Fibroblast of peridontal ligament (primary cell): Measurements from ENCODE around the gene MIEF1.

Source experiments
- DNase-seq: peaks from one replicate; pipeline ENCODE4 v3.0.0-alpha.2; 2010; ENCODE audit errors: extremely low read depth

The MIEF1 gene

DNA sequence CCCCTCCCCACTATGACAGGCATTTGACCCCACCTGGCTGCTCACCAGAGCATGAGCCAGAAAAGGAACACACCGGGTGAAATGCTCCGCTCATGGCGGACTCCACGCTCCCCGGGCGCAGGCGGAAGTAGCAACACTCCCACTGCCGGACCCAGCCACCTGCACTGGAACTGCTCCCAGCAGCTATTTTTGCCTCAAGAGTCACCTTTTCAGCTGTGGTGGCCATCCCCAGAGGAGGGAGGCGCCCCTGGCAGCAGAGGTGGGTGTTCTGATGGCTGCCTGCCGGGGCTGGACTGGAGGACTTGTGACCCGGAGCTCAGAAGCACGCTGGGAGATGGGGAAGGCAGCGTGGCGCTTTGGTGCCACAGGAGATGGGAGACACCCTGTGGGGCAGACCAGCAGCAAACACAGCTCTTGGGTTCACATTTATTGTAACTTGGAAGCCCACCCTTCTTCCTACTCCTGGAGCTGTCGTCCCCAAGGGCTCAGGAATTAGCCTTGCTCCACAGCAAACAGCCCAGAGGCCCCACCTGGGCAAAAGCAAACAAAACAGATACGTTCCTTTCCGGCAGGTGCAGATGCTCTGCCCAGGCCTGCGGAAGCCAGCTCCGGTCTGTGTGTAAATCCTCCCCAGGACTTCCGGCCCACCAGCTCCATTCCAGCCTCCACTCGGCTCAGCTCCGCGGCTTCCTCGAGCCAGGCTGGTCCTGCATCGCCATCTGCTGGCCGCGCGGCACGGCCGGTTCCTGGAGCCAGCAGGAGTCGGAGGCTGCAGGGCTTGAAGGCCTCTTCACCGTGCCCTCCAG lies 26.8 kb downstream of the MIEF1 start:
- DNase-seq: peak; percentile 90

DNA sequence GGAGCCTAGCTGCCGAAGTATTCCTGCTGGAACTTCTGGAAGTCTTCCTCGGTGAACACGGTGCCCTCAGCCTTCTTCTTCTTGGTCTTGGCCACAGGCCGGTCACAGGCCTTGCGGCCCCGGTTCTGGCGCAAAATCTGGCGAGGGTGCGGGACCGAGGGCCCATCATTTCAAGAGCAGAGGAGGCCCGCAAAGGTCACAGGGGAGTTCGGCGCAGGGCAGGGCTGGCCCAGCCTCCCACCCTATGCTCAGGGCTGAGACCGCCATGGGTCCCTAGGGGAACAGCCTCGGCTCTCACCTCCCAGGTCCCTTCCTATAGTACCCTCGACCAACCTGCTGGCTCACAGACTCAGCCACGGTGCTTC lies 27.4 kb downstream of the MIEF1 start:
- DNase-seq: no peak

DNA sequence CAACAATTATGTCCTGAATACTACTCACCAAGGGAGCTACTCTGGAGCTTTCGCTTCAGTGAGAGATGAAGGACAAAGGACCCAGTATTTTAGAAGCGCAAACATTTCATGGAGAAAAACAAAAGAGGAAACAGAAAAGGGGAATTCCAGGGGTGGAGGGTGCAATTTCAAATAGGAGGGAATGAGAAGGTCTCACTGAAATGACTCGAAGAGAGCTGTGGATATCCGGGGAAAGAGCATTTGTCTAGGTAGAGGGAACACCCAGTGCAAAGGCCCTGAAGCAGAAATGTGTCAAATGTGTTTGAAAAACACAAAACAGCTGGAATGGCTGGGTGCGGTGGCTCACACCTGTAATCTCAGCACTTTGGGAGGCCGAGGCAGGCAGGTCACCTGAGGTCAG lies 28.0 kb downstream of the MIEF1 start:
- no peak for DNase-seq

DNA sequence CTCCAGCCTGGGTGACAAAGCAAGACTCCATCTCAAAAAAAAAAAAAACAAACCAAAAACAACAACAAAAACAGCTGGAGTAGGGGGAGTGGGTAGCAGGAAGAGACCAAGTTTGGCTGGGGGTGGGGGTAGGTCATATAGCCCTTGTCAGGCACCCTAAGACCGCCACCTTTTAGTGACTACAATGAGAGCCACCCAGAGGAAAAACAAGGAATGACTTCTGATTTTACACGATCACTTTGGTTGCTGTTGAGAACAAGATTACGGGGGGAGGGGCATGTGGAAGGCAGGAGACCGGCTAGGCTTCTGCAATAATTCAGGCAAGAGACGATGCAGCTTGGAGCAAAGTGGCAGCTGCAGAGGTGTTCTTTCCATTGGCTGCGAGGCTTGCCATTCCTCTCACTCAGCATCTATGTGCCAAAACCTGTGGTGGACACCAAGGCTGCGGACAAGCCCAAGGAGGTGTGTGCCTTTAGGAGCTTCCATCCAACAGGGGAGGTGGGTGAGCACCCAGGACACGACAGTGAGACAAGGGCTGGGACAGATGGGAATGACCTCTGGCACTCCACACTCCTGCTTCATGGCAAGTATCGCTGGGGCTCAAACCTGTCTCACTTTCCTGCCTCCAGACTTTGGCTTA lies 28.7 kb downstream of the MIEF1 start:
- DNase-seq: peak; percentile 46

DNA sequence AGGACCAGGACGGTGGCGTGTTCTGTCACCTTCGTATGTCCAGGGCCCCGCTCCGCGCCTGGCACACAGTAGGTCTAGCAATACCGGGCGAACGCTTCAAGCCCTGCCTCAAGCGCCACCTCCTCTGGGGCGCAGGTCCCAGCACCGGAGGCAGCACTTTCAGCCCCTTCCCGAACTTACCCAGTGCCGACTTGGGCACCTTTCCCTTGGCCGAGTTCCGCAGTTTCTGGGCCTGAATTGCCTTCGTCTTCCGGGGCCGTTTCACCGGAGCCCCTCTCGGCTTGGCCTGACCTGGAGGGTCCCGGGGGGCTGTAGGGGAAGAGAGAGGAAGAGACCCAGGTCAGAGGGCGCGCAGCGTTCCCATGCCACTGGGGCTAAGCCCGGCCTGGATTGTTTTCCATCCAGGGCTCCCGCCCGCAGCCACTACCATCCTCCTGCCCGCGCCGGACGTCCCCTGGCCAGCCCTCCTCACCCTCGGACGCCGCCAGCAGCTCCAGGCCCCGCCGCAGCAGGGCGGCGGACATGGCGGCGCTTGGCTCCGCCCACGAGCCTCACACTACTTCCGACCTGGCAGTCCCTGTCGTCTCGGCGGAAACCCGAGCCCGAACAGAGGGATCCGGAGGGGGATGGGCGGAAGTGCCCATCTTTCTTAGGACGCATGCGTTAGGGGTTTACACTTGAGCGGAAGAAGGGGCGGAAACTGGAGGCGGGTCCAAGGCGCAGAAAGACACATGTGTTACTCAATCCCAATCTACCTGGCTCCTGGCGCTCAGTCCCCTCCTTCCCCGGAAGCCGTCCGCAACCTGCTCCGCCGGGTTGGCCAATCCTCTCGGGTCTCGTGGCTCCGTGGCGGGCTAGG lies 30.4 kb downstream of the MIEF1 start, which contains the start of gene RPS19BP1:
TSS of gene RPS19BP1 (minus strand) at position 534 of the 859 bp plus-strand sequence. CDS start at position 524, 10 bp downstream.
- DNase-seq: peak; percentile 98

DNA sequence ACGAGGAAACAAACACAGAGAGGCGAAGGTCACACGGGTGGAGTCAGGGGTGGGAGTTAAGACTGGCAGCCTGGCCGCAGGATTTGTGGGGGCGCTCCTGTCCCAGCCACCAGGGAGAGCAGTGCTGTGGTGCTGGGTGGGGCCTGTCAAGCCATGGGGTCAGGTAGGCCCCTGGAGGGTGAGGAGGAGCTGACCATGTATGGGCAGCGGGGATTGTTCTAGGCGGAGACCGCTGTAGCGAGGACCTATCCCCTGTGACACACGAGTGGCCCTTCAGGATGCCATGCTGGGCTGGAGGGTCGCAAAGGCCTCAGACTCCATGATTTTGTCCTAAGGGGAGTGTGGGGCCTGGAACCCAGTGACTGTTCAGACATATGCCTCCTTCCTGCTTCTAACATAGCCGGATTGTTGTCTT lies 32.0 kb downstream of the MIEF1 start:
- no peak for DNase-seq

DNA sequence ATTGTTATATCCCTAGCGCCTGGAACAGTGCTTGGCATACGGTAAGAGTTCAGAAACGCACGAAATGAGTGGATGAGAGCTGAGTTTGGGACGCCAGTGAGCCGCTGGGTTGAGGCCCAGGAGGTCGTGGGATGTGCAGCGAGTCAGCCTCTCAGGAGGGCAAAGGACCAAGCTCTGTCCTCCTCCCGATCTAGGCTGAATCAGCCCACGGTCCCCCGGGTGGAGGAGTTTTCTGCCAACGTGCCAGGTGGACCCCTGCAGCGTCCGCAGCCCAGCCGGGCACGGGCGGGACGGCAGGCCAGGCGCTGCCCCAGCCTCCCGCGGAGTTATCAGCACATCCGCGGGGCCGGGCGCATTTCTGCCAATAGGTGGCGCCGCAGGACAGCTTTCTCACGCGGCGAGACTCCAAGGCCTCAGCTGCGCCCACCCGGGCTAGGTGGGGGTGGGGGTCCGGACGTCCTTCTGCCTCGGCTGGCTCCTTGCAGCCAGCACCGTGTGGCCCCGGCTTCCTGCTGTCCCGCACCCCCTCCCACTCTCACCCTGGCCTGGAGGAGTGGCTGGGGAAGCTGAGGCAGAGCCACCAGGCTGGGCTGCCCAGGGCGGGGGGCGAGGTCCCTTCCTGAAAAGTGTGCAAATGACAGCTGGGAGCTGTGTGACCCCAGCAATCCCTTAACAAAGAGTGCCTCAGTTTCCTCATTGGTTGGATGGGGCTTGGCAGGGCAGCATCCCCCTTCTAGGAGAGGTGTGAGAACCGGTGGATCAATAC lies 32.7 kb downstream of the MIEF1 start:
- peak; percentile 57 for DNase-seq

DNA sequence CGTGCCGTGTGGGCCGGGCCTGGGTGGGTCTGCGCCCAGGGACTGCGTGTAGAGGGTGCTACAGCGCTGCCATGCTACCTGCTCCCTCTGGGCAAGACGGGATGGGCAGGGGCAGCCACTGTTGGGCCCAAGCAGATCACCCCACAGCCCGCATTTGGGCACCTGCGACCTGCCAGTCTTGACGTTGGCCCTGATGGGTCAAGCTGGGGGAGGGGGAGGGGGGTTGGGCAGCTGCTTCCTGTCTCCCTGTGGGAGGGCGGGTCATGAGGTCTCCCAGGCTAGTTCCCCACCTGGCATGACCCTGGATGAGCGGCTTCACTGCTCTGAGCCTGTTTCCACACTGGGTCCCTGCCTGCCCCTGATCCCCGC lies 33.3 kb downstream of the MIEF1 start:
- DNase-seq: no peak

DNA sequence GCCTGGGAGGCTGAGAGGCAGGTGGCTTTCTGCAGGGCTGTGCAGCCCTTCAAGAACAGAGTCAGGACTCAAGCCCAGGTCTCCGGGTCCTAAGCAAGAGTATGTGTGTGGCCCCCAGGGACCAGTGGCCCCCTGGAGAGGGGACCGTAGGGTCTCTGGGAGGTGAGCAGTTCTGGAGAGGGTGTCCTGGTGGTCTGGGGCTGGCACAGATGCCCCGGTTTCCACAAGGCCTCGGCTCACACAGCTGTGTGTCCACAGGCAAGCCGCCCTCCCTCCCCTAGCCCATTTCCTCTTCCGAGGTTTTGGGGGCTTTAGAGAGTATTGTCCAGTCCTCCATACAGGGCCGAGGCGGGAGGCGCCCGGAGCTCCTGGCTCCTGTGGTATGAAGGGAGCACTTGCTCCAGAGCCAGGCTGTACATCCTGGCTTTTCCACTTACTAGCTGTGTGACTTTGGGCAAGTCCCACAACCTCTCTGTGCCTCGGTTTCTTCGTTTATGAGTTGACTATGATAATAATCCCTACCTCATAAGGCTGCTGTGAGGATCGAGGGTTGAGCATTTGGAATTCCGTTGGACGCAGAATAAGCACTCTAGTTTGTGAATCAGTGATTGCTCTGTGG lies 33.9 kb downstream of the MIEF1 start:
- DNase-seq: no peak

DNA sequence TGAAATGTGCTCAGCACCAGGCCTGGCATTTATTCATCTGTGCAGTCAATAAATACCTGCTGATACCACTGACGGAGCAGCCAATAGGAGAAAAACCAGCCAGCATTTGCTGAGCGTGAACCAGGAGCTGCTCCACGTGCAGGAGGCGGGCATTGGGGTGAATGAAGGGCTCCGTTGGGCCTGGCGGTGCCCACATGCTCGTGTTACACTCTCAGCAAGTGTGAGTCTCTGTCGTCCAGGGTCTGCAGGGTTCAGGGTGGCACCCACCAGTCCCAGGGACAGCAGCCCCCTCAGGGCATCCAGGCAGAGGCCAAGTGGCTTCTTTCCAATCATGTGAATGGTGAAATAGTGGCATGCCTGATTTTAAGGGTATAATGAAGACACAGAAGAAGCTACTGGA lies 34.6 kb downstream of the MIEF1 start:
- DNase-seq: no peak

DNA sequence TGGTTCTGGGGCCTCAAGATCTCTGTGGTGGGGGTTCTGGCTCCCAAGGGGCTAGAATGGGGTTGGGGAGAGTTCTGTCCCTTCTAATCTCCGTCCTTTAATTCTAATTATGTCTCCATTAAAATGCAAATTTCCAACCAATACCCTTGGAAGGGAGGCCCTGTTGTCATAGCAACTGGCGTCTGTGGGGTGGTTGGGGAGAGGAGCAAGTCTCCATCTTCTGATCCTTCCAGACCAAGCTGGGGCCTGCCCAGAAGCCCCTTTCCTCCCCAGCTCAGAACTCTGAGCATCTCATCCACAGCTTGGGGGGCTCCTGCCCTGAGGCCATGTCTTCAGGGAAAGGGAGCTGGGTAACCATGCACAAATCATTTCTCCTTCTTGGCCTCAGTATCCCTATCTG lies 35.9 kb downstream of the MIEF1 start:
- DNase-seq: no peak

DNA sequence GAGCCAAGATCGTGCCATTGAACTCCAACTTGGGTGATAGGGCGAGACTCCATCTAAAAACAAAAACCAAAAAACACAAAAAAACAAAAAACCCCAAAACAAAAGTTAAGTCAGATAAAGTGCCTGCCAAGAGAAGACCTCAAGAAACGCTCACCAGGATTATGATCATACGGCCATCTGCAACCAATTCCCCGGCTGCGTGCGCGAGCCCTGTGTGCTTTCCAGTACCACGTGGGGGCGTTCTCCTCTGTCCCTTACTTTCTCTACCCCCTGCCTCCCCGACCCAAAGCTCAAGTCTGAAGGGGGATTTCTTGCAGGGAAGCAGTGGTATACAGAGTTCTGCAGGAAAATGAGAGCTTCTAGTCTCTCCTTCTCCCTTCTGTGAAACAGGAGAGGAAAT lies 41.0 kb downstream of the MIEF1 start:
- DNase-seq: peak; percentile 41

DNA sequence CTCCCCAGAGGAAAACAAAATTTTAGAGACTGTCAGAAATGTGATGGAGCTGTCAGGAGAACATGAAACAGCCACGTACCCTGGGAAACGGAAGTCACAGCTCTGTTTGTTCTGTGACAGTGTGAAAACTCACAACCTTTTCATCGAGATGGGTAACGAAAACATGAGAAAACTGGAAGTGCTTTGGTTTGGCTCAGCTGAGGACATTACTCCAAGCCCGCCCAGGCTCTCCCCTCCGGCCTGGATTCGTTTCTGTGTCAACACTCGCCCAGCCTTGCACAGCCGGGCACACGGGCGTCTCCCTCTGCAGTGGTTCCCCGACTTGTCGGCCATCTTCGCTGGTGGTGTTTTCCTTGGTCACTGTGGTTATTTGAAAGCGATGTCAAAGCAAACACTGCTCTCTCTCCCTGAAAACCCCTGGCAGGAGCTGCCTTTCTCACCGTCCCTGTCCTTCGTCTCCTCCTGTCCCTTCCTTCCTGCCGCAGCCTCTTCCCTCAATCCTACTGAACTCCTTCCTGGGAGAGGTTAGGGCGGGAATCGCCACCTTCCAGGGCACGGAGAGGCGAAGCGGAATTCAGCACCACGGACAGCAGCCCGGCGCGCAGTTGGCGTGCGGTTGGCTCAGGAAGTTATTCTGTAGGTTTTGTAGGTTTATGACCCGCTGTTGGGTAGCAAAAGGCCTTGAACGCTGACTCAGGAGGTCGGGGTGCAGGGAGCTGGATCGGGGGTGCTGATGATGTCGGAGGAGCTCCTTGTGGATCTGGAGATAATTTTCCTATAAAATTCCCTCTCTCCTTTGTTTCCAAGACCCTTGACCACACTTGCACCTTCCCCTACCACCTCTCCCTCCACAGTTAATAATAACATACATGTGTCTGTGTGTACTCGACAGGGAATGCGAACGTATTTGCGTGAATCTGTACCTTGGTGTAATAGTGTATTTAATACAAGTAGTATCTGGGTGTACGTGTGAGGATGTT lies 43.6 kb downstream of the MIEF1 start:
- DNase-seq: no peak

DNA sequence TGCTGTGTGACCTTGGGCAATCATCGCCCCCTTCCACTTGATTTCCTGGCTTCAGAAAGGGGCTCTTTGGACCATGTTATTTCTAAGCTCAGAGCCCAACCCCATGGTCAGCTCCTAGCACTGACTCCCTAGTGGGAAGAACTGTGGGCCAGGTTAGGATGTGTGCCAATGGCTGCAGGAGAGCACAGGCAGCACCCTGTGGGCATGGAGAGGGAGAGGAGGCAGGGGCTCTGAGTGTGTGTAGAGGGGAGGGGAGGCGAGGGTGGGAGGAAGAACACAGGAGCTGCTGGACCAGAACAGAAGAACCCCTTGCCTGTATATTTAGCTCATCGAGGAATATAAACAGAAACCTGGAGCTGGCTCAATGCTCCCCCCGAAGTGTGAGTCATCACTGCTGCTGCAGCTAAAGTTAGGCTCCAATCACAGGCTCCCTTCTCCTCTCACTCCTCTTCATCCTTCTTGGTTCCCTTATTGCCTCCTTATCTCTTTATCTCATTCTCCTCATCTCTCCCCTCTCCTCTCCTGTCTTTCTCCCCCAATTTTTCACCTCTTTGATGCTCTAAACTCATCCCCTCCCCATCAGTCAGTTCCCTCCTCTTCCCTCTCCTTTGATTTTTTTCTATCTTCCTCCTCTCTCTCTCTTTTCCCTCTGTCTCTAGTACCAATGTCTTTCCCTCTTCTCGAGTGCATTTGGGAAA lies 44.9 kb downstream of the MIEF1 start:
- DNase-seq: peak; percentile 54

DNA sequence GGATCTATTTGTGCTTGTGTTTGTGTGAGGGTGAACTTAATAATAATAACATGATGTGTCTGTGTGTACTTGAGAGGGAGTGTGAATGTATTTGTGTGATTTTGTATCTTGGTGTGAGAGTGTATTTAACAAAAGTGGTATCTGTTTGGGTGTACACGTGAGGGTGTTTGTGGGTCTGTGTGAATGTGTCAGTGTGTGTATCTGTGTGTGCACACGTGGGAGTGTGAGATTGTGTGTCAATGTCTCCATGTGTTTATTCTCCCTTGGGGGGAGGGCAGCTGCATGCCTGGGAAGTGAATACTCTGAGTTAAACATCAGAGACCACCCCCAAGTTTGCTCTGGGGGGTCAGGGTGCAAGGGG lies 45.5 kb downstream of the MIEF1 start:
- DNase-seq: no peak

DNA sequence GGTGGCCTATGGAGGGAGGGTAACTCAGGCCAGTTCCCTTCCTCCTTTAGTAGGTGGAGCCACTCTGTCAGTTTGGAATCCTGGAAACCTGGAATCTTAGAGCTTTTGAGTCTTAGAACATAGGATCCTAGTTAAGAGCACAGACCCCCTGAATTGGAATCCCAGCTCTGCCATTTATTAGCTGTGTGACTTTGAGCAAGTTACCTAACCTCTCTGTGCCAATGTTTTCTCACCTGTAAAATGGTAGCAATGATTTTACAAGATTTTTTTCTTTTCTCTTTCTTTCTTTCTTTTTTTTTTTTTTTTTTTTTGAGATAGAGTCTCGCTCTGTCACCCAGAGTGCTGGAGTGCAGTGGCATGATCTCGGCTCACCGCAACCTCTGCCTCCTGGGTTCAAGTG lies 51.3 kb downstream of the MIEF1 start:
- DNase-seq: no peak

DNA sequence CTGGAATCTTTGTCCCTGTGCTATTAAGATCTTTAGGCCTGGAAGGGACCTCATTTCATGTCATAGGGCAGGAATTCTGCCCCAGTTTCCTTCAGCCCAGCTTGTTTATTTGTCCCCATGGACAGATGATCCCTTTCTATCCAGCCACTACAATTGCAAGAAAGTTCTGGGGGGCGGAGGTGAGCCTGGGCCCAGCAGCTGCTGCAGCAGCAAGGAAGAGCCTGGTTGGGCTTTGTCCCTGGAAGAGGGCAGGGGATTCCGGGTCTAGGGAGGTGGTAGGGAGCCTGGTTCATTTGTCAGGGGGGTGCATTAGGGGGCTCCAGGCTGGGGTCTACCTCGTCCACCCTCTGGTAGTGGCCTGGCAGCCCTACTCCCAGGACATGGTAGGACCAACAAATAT lies 52.1 kb downstream of the MIEF1 start:
- no peak for DNase-seq

DNA sequence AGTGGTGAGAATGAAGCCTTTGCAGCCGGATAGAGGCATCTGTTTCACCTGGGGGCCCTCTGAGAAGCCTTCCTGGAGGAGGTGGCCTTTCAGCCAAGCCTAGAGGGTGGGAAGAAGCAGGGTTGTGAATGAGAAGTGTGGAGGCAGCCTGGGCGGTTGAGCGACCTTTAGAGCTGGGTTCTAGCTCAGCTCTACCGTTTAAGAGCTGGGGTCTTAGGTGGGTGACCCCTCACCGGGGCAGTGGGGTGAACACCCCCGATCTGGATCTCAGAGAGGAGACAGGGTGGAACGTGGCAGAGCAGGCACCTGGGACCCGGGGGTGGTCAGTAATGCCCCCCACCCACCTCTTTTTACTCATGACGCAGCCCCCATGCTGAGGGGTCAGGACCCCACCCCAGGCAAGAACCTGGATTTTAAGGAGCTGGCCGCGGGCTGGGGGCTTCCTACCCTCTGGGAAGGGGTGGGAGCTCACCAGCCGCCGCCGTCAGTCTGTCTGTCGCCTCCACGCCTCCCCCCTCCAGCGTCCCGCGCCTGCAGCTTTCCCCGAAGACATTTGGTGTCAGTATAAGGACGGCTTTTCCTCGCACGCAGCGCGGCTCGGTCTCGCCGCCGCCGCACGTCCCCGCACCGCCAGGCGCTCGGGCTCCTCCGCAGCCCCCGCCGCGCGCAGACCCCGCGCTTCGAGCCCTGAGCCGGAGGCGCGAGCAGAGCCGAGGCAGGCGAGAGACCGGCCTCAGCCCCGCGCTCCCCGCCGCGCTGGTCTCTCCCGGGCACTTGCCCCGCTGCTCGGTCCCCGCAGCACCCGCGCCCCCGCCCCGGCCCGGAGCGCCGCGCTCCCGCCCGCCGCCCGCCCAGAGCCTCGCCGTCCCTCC lies 55.1 kb downstream of the MIEF1 start:
- DNase-seq: no peak
